Esophagus squamous epithelium (tissue), 5 donors: ENCODE measurements around the gene PHRF1. TPM values are rescaled to one million over a fixed set of nuclear protein-coding genes. Genes with fewer than 3 reads are reported as not detected.

ENCODE experiments used
- DNase-seq: peaks from one replicate; lab custom pipeline; 2025; lab: John Stamatoyannopoulos, UW
- H3K27ac ChIP-seq, 4 donors: fragments of 200-600 bp; sonication (generic); one replicate each; pipeline ENCODE4 v1.5.1; 2016 to 2019; ENCODE audit warnings: mild to moderate bottlenecking in 1 of 4
- H3K27me3 ChIP-seq, 4 donors: fragments of 200-600 bp; sonication (generic); 1 replicate in 3 of 4; 2 replicates in 1 of 4; pipeline versions ENCODE4 v1.5.1 to v1.6.0; 2017 to 2021; ENCODE audit warnings: antibody characterized with exemption in 1 of 4
- H3K36me3 ChIP-seq, 3 donors: fragments of 200-600 bp; sonication (generic); one replicate each; pipeline ENCODE4 v1.5.1; 2016 to 2019
- H3K4me1 ChIP-seq, 3 donors: fragments of 200-600 bp; sonication (generic); one replicate each; pipeline ENCODE4 v1.5.1; 2017 to 2019
- H3K4me3 ChIP-seq, 4 donors: fragments of 200-600 bp; sonication (generic); 1 replicate in 3 of 4; 2 replicates in 1 of 4; pipeline ENCODE4 v1.5.1; 2016 to 2019; ENCODE audit warnings: mild to moderate bottlenecking in 2 of 4, moderate library complexity in 1 of 4
- H3K9me3 ChIP-seq, 3 donors: fragments of 200-600 bp; sonication (generic); one replicate each; pipeline ENCODE4 v1.5.1; 2016 to 2019
- CTCF ChIP-seq, 6 experiments: fragments of 450-650 bp in 4 of 6; fragments of 200-600 bp in 2 of 6; sonication (generic) in 2 of 6; IDR thresholded peaks; one replicate each; pipeline ENCODE4 v1.5.1; 2016 to 2019; ENCODE audit warnings: antibody characterized with exemption in 6 of 6, mild to moderate bottlenecking in 4 of 6, moderate library complexity in 4 of 6
- POLR2A ChIP-seq, 4 donors: fragments of 450-650 bp; IDR thresholded peaks; one replicate each; pipeline ENCODE4 v1.6.1; 2017; ENCODE audit warnings: antibody characterized with exemption in 4 of 4, mild to moderate bottlenecking in 4 of 4, moderate library complexity in 3 of 4
- WGBS, 2 donors: methylation state at CpG; one replicate each; pipeline ENCODE4 v1.1.5; 2018; 5-methylcytosine and 5-hydroxymethylcytosine counted together
- intact Hi-C: fragments of 100-400 bp; cut with DNase I; formaldehyde crosslinking; loops from one replicate; pipeline ENCODE4 v1.15.0; 2022
- total RNA-seq, 4 donors: library from RNA; depleted of rRNA; stranded (reverse); fragments of >200 nt; gene quantifications; one replicate each; pipeline ENCODE4 v1.1.0, GENCODE V29; 2016
- donor health status: DM: yes; HTN: yes; CAD: no.

Gene PHRF1
- total RNA-seq, 4 donors from 2014 or later: 11.7 to 30.6 (median 24.2) TPM

GRCh38 chr11:586376-587316, 10.4 kb downstream of the PHRF1 start:
- 88 to 89% methylated on average over 15 of the region's 32 CpGs for WGBS, 2 donors
- Histone ChIP-seq H3K9me3 (no peaks in the 10 kb centered on the region), H3K36me3 (peaks cover 14 to 99% (median 77%) of the 10 kb centered on the region in 3 donors), H3K27me3 (no peaks in the 10 kb centered on the region), H3K27ac (no peak overlapping the region), H3K4me3 (no peak overlapping the region), H3K4me1 (peaks cover 0 to under 1% (median 0%) of the 10 kb centered on the region in 3 donors)
- TF ChIP-seq CTCF (IDR thresholded peaks at IDR 0.05): no peak
- no peak for TF ChIP-seq POLR2A (IDR thresholded peaks at IDR 0.05)
- intact Hi-C loops: no loop called here
- no peak for DNase-seq

GRCh38 chr11:587546-587945, 11.3 kb downstream of the PHRF1 start:
- intact Hi-C loops: no loop called here
- TF ChIP-seq POLR2A (IDR thresholded peaks at IDR 0.05): no peak
- no peak for TF ChIP-seq CTCF (IDR thresholded peaks at IDR 0.05)

GRCh38 chr11:587978-588380, 11.7 kb downstream of the PHRF1 start:
- H3K4me1 ChIP-seq: no peaks in the 10 kb centered on the region
- 66 to 74% methylated on average over 6 of the region's 6 CpGs for WGBS, 2 donors

More at GRCh38 chr11:587546-587945, 11.3 kb downstream of the PHRF1 start:
- 74 to 86% methylated on average over 5 to 6 of the region's 8 CpGs for WGBS, 2 donors
- H3K27me3 ChIP-seq: no peaks in the 10 kb centered on the region
- H3K27ac ChIP-seq: peak overlapping the region in 2 of 4 donors; percentile 54 to 58
- H3K4me3 ChIP-seq: no peak overlapping the region
- peaks cover 18 to 99% (median 71%) of the 10 kb centered on the region in 3 donors for H3K36me3 ChIP-seq
- H3K9me3 ChIP-seq: no peaks in the 10 kb centered on the region
- no peaks in the 10 kb centered on the region for H3K4me1 ChIP-seq
- no peak for DNase-seq

GRCh38 chr11:589798-590197, 13.5 kb downstream of the PHRF1 start:
- no peak for TF ChIP-seq CTCF (IDR thresholded peaks at IDR 0.05)
- TF ChIP-seq POLR2A (IDR thresholded peaks at IDR 0.05): no peak
- Histone ChIP-seq H3K27ac (no peak overlapping the region), H3K9me3 (no peaks in the 10 kb centered on the region), H3K4me3 (no peak overlapping the region), H3K36me3 (peaks cover 26 to 99% (median 66%) of the 10 kb centered on the region in 3 donors), H3K27me3 (no peaks in the 10 kb centered on the region), H3K4me1 (no peaks in the 10 kb centered on the region)
- DNase-seq: no peak
- intact Hi-C loops: no loop called here
- WGBS, 2 donors: 93 to 97% methylated on average over 16 to 21 of the region's 26 CpGs

More at GRCh38 chr11:587978-588380, 11.7 kb downstream of the PHRF1 start:
- H3K27ac ChIP-seq: peak overlapping the region in 2 of 4 donors; percentile 54 to 58
- no peak overlapping the region for H3K4me3 ChIP-seq
- no peaks in the 10 kb centered on the region for H3K9me3 ChIP-seq
- TF ChIP-seq CTCF (IDR thresholded peaks at IDR 0.05) (no peak), POLR2A (IDR thresholded peaks at IDR 0.05) (no peak)
- DNase-seq: no peak
- H3K36me3 ChIP-seq: peaks cover 23 to 99% (median 71%) of the 10 kb centered on the region in 3 donors
- no peaks in the 10 kb centered on the region for H3K27me3 ChIP-seq
- intact Hi-C loops: no loop called here

- no peak overlapping the region for H3K27ac ChIP-seq
- TF ChIP-seq CTCF (IDR thresholded peaks at IDR 0.05): no peak
- TF ChIP-seq POLR2A (IDR thresholded peaks at IDR 0.05): no peak
- no peaks in the 10 kb centered on the region for H3K4me1 ChIP-seq
- no peaks in the 10 kb centered on the region for H3K9me3 ChIP-seq
- no peak overlapping the region for H3K4me3 ChIP-seq
- peaks cover 35 to 100% (median 61%) of the 10 kb centered on the region in 3 donors for H3K36me3 ChIP-seq
- intact Hi-C loops: no loop called here
- WGBS, 2 donors: 83 to 84% methylated on average over 11 of the region's 11 CpGs
- no peak for DNase-seq
- H3K27me3 ChIP-seq: no peaks in the 10 kb centered on the region
These were observed 14.7 kb downstream of the PHRF1 start for GRCh38 chr11:590997-591396.
